ENCODE data around the gene CSNK1D. TPM values are rescaled to one million over a fixed set of nuclear protein-coding genes. Genes with fewer than 3 reads are reported as not detected.

CSNK1D gene
- total and polyA plus RNA-seq, 7 donors, result 73.5 to 139 (median 115) TPM

- H3K9me3 ChIP-seq, result no peaks in the 10 kb centered on the region
- H3K27me3 ChIP-seq (ENCODE audit: insufficient read depth in 3 of 3, low read length in 2 of 3), result no peaks in the 10 kb centered on the region
- intact Hi-C loops (cut with DNase I), result no loop called here
- H3K27ac ChIP-seq, result peak overlapping the region; percentile 77
- no peak for ATAC-seq
- WGBS, 3 donors, result 33 to 35% (median 34%) methylated on average over 35 to 62 of the region's 63 CpGs
- peak overlapping the region; percentile 75 for H3K4me3 ChIP-seq
- H3K4me1 ChIP-seq, result peaks cover 49% of the 10 kb centered on the region
- peak; percentile 54 to 74 for DNase-seq
- TF ChIP-seq, protein P1, sequence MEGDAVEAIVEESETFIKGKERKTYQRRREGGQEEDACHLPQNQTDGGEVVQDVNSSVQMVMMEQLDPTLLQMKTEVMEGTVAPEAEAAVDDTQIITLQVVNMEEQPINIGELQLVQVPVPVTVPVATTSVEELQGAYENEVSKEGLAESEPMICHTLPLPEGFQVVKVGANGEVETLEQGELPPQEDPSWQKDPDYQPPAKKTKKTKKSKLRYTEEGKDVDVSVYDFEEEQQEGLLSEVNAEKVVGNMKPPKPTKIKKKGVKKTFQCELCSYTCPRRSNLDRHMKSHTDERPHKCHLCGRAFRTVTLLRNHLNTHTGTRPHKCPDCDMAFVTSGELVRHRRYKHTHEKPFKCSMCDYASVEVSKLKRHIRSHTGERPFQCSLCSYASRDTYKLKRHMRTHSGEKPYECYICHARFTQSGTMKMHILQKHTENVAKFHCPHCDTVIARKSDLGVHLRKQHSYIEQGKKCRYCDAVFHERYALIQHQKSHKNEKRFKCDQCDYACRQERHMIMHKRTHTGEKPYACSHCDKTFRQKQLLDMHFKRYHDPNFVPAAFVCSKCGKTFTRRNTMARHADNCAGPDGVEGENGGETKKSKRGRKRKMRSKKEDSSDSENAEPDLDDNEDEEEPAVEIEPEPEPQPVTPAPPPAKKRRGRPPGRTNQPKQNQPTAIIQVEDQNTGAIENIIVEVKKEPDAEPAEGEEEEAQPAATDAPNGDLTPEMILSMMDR (IDR thresholded peaks at IDR 0.05), result no peak
- no peaks in the 10 kb centered on the region for H3K36me3 ChIP-seq (ENCODE audit: insufficient read depth in 1 of 2, low read depth in 1 of 2)
Measured at GRCh38 chr17:82228278-82228841, 45.1 kb downstream of the CSNK1D start.

DNA sequence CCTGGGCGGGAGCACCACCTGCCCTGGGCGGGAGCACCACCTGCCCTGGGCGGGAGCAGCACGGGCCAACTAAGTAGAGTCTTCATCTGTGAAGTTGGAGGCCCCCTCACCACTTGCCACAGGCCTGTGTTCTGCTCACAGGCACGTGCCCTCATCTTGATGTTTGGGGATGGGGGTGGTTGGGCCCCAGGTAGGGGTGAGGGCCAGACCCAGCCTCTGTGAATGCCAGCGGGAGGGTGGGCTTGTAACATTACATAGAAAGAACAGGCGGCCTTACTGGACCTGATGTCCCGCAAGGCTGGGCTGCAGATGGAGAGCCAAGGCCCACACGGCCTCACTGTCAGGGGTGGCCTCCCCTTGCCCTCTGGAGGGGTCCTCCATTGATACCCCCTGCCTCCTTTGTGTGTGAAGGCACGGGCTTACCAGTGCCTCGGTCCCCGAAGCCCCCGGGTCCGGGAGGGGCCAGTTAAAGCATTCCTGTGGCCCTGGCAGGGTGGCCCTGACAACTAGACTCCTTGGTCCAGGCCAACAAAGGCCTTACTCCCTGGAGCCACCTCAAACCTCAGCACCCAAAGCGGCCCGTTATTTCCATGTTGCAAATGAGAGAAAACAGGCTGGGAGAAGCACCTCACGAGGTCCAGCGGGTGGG lies 45.7 kb downstream of the CSNK1D start:
- no peak for ATAC-seq
- Histone ChIP-seq H3K4me1 (peaks cover 43% of the 10 kb centered on the region), H3K27me3 (ENCODE audit: insufficient read depth in 3 of 3, low read length in 2 of 3) (no peaks in the 10 kb centered on the region), H3K36me3 (ENCODE audit: insufficient read depth in 1 of 2, low read depth in 1 of 2) (no peaks in the 10 kb centered on the region), H3K27ac (peak overlapping the region; percentile 77), H3K4me3 (peak overlapping the region; percentile 75), H3K9me3 (no peaks in the 10 kb centered on the region)
- WGBS, 3 donors, result 78 to 85% (median 80%) methylated on average over 15 to 18 of the region's 18 CpGs
- intact Hi-C loops (cut with DNase I), result no loop called here
- TF ChIP-seq, protein P1 (IDR thresholded peaks at IDR 0.05), result no peak
- DNase-seq, result peak in 1 of 2 donors; percentile 43

DNA sequence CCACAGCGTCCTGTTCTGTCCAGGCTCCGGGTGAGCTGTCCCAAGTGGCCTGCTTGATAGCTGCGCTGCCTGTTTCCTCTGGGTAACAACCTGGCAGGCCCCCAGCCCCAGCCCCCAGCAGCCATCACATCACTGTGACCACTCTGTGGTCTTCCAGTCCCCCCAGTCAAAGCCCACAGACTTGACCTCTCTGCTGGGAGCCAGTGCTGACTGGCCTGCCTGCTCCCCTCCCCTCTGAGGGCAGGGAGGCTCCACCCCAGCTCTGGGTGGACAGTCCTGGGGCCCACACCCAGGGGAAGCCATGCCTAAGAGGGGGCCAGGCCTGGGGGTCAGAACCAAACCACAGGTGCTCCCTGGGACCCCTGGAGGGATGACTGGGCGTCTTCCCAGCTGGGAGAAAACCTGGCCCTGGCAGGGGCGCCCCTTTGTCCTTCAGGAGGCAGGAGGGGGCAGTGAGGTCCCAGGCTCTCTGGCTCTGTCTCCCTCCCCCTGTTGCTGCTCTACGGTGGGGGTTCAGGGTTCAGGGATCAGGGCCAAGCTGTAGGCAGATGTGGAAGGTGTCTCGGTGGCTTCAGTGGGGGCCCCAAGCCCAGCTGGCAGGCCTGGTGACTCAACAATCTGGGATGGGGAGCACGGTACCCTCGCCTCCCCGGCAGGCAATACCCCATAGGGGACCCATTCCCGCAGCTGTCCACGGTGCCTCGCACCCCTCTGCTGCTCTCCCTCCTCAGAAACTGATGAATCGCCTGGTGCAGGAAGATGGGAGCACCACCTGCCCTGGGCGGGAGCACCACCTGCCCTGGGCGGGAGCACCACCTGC lies 46.5 kb downstream of the CSNK1D start:
- DNase-seq (peak in 1 of 2 donors; percentile 49), ATAC-seq (no peak)
- Histone ChIP-seq H3K27ac (peak overlapping the region; percentile 77), H3K4me1 (peaks cover 35% of the 10 kb centered on the region), H3K36me3 (ENCODE audit: insufficient read depth in 1 of 2, low read depth in 1 of 2) (no peaks in the 10 kb centered on the region), H3K9me3 (no peaks in the 10 kb centered on the region), H3K27me3 (ENCODE audit: insufficient read depth in 3 of 3, low read length in 2 of 3) (no peaks in the 10 kb centered on the region), H3K4me3 (no peak overlapping the region)
- intact Hi-C loops (cut with DNase I), result no loop called here
- 79 to 82% (median 82%) methylated on average over 16 of the region's 16 CpGs for WGBS, 3 donors
- TF ChIP-seq, protein P1 (IDR thresholded peaks at IDR 0.05), result no peak

DNA sequence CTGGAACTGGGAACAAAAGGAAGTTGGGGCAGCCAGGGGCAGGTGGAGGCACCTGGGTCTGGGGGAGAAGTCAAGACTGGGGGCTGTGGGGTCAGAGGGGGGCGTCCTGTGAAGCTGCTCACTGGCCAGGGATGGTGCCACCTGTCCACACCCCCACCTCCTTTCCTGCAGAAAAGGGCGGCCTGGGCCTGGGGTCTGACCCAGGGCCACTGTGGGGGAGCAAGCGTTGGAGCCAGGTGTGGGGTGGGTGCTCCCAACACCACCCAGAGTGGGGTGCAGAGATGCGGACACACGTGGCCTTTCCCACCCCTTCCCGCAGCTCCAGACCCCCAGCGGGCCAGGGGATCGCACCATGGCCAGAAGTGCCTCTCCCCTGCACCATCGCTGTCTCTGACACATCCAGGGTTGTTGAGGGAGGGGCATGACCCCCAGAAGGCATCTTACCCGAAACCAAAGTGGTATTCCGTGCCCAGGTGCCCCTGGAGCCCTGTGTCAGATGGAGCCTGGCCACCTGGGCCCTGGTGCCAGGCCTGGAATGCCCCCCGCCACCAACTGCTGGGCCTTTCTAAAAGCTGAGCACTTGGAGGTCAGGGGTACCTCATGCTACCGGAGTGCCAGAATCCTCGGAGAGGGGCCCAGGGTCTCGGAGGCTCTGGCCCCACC lies 47.2 kb downstream of the CSNK1D start:
- ATAC-seq (no peak), DNase-seq (peak in 1 of 2 donors; percentile 47)
- intact Hi-C loops (cut with DNase I), result no loop called here
- peaks cover 30% of the 10 kb centered on the region for H3K4me1 ChIP-seq
- H3K9me3 ChIP-seq, result no peaks in the 10 kb centered on the region
- H3K27me3 ChIP-seq (ENCODE audit: insufficient read depth in 3 of 3, low read length in 2 of 3), result no peaks in the 10 kb centered on the region
- H3K27ac ChIP-seq, result peak overlapping the region; percentile 77
- no peaks in the 10 kb centered on the region for H3K36me3 ChIP-seq (ENCODE audit: insufficient read depth in 1 of 2, low read depth in 1 of 2)
- peak overlapping the region; percentile 48 for H3K4me3 ChIP-seq
- WGBS, 3 donors, result 82 to 86% (median 85%) methylated on average over 15 of the region's 15 CpGs
- TF ChIP-seq, protein P1 (IDR thresholded peaks at IDR 0.05), result no peak
